Activated CD4-positive, alpha-beta T cell treated with anti-CD3 and anti-CD28 coated beads, Interleukin-2, amount 50 U/mL, for 48 hours (primary cell): ENCODE data around the gene MYPOP.

ENCODE experiments used
- DNase-seq, 2 experiments: peaks; one replicate each; pipeline ENCODE4 v3.0.0-alpha.2; 2020

The MYPOP gene

GRCh38 chr19:45901912-45902650, at the start of gene MYPOP:
MYPOP (minus strand) TSS chr19:45902613; CDS start chr19:45901773, 840 bp downstream.
- peak in 1 of 2 experiments; percentile 11 for DNase-seq

GRCh38 chr19:45947926-45948325, 45.5 kb upstream of the MYPOP start:
- DNase-seq, result no peak

GRCh38 chr19:45940515-45940805, 38.0 kb upstream of the MYPOP start:
- no peak for DNase-seq

GRCh38 chr19:45939792-45940514, 37.5 kb upstream of the MYPOP start:
- DNase-seq, result no peak

GRCh38 chr19:45938733-45939319, 36.4 kb upstream of the MYPOP start:
- no peak for DNase-seq

- no peak for DNase-seq
These were observed 32.9 kb upstream of the MYPOP start for GRCh38 chr19:45935267-45935666.

GRCh38 chr19:45934551-45935230, 32.3 kb upstream of the MYPOP start:
- no peak for DNase-seq

GRCh38 chr19:45933759-45934158, 31.3 kb upstream of the MYPOP start:
- no peak for DNase-seq

- no peak for DNase-seq
These were observed 28.6 kb upstream of the MYPOP start for GRCh38 chr19:45931055-45931454.

- DNase-seq, result no peak
These were observed 26.8 kb upstream of the MYPOP start for GRCh38 chr19:45929247-45929646.

- DNase-seq, result peak; percentile 84 to 91
These were observed 25.3 kb upstream of the MYPOP start for GRCh38 chr19:45927565-45928261.

- DNase-seq, result no peak
These were observed 22.6 kb upstream of the MYPOP start for GRCh38 chr19:45924891-45925447.

- no peak for DNase-seq
These were observed 19.9 kb upstream of the MYPOP start for GRCh38 chr19:45922281-45922680.

- no peak for DNase-seq
These were observed 18.0 kb upstream of the MYPOP start for GRCh38 chr19:45920458-45920857.

GRCh38 chr19:45919678-45920077, 17.3 kb upstream of the MYPOP start:
- no peak for DNase-seq

- no peak for DNase-seq
These were observed 16.3 kb upstream of the MYPOP start for GRCh38 chr19:45918721-45919120.

- DNase-seq, result no peak
These were observed 15.1 kb upstream of the MYPOP start for GRCh38 chr19:45917421-45918091.

- DNase-seq, result no peak
These were observed 11.7 kb upstream of the MYPOP start, which contains the start of gene NANOS2 for GRCh38 chr19:45913874-45914830. NANOS2 (minus strand) TSS chr19:45914778; CDS start chr19:45914693, 85 bp downstream.

- no peak for DNase-seq
These were observed 8.9 kb upstream of the MYPOP start for GRCh38 chr19:45911291-45911690.

- no peak for DNase-seq
These were observed 6.5 kb upstream of the MYPOP start for GRCh38 chr19:45908956-45909355.

- DNase-seq, result no peak
These were observed 3.8 kb upstream of the MYPOP start for GRCh38 chr19:45906221-45906620.
